AG10803 (cell line): ENCODE data around the gene BATF.

Experiments
- DNase-seq: peaks from one replicate; pipeline ENCODE4 v3.0.0; 2010; ENCODE audit warnings: low read depth
- H3K4me3 ChIP-seq: 2 replicates; pipeline ENCODE4 v1.5.1; 2011; ENCODE audit warnings: mild to moderate bottlenecking, low read length, control low read depth
- CTCF ChIP-seq: conservative IDR thresholded peaks from 2 replicates; pipeline ENCODE4 v1.5.1; 2011; ENCODE audit warnings: mild to moderate bottlenecking, low read length, control low read depth, inconsistent platforms

Gene BATF

DNA sequence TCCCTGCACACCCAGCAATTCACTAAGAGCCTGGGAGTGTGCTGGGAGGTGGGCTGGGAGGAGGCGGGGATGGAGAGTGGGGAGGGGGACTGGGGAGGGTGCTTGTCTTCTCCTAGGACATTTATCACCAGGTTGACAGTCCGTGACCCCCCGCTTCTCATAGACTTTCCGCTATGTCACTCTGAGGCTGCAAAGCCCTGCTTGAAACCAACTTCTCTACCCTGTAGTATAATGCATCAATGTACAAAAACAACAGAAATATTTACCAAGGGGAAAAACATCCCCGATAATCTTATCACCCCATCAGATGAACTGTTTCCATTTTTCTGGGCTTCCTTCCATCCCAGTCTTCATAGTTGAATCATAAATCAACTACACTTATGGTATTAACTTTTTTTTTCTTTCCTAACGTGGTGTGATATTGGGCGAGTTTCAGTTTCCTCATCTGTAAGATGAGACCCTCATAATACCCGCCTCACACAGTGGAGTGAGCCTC lies 28.6 kb upstream of the BATF start:
- no peak for DNase-seq
- no peak for TF ChIP-seq CTCF
- H3K4me3 ChIP-seq = no peak overlapping the region

DNA sequence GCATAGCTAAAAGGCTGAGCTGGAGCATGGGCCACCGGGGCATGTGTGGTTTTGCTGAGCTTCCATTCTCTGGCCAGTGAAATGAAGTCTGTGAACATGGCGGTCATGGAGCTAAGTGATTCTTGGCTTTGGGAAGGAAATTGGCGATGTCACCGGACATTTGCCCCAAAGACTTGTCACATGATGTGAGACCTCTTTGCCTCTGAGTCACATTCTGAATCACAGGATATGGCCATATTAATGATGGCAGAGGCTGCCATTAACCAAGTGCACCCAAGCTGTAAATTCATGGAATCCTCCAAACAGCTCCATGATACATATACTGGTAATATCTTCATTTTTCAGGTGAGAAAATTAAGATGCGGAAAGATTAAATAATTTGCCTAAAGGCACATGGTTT lies 27.4 kb upstream of the BATF start:
- TF ChIP-seq CTCF = no peak
- no peak overlapping the region for H3K4me3 ChIP-seq
- DNase-seq = no peak

DNA sequence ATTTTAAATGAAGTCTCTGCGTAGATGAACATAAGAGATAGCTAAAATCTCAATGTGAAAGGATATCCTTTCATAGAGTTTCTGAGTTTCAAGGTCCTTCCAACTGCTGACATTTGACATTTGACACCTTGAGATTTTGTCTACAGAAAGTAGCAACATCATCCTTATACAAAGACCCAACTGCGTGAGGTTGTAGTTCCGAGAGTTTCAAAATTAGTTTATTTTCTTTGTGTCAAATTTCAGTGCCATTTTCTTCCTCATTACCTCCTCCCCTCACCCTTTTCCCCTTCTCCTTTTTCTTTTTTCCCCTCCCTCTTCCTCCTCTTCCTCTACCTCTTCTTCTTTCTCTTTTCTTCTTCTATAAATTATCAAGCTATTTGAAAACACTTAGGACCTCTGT lies 26.9 kb upstream of the BATF start:
- H3K4me3 ChIP-seq = no peak overlapping the region
- no peak for TF ChIP-seq CTCF
- no peak for DNase-seq

- TF ChIP-seq CTCF = no peak
- H3K4me3 ChIP-seq = no peak overlapping the region
- DNase-seq = no peak
Measured at GRCh38 chr14:75495882-75496281, 26.4 kb upstream of the BATF start.

DNA sequence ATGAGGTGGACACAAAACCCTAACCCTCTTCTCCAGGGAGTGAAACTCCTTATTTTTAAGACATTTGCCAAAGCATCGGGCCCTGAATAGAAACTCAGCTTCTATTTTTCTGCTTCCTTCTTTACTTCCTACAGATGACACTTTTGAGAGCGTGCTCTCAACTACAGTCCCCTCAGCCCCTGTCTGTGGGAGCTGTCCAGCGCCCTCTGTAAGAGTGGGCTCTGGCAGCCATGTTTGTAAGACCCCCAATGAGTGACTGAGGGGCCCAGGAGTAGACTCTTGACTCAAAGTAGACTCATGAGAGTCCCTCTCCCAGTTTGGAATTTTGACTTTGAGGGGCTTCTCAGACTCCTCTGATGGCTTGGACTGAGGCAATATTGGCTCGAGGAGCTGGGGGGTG lies 25.5 kb upstream of the BATF start:
- H3K4me3 ChIP-seq = no peak overlapping the region
- DNase-seq = no peak
- TF ChIP-seq CTCF = no peak

DNA sequence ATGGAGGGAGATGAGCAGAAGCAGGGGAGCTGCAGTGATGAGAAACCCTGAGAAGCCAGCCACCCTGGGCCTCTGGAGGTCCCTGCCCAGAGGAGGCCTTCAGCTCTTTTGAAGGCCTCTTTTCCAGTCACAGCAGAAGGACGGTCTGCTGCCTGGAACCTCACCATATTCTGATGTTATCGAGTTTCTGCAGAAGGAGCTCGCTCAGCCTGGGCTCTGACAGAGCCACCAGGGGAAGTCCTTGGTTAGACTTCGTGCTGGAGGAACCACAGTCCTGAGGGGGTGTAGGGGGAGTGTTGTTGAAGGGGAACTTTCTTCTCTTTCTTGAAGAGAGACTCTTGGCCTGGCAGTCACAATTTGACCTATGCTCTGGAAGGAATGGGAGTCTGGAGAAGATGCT lies 25.1 kb upstream of the BATF start:
- H3K4me3 ChIP-seq = no peak overlapping the region
- TF ChIP-seq CTCF = no peak
- no peak for DNase-seq

GRCh38 chr14:75497701-75498100 lies 24.6 kb upstream of the BATF start:
- DNase-seq = no peak
- no peak for TF ChIP-seq CTCF
- H3K4me3 ChIP-seq = no peak overlapping the region
